Activated B cell treated with CpG ODN at 0.5 μM for 24 hours (primary cell): ENCODE results near the gene TMEM184A. TPM values are rescaled to one million over a fixed set of nuclear protein-coding genes. Genes with fewer than 3 reads are reported as not detected.

ENCODE experiments used
- ATAC-seq: fragments of 200-7000 bp; cut with Tn5 transposase; one replicate; pipeline ENCODE4 v1.10.0; 2021; ENCODE audit warnings: low read depth, mild to moderate bottlenecking, moderate library complexity
- CTCF ChIA-PET: fragments of 350-600 bp; sonication (Branson Sonifier 250); formaldehyde crosslinking; loops from one replicate; lab custom pipeline; 2021; ENCODE audit warnings: antibody characterized with exemption; lab: Charles Lee
- POLR2A ChIA-PET: fragments of 350-600 bp; sonication (Branson Sonifier 250); formaldehyde crosslinking; loops from one replicate; lab custom pipeline; 2021; ENCODE audit warnings: antibody characterized with exemption; lab: Charles Lee
- DNase-seq: peaks from one replicate; pipeline ENCODE4 v3.0.0; 2022
- H3K27ac Mint-ChIP-seq: one replicate; pipeline ENCODE4 v1.8.0; 2020; ENCODE audit warnings: mixed read lengths
- H3K27me3 Mint-ChIP-seq: one replicate; pipeline ENCODE4 v1.8.0; 2021; ENCODE audit warnings: mixed read lengths
- H3K36me3 Mint-ChIP-seq: one replicate; pipeline ENCODE4 v1.8.0; 2021; ENCODE audit warnings: low read depth, mixed read lengths
- H3K4me1 Mint-ChIP-seq: one replicate; pipeline ENCODE4 v1.8.0; 2021; ENCODE audit warnings: mixed read lengths
- H3K4me3 Mint-ChIP-seq: one replicate; pipeline ENCODE4 v1.8.0; 2020; ENCODE audit warnings: mild to moderate bottlenecking, mixed read lengths
- H3K9me3 Mint-ChIP-seq: one replicate; pipeline ENCODE4 v1.8.0; 2020; ENCODE audit warnings: mixed read lengths
- intact Hi-C: fragments of 100-400 bp; cut with micrococcal nuclease; formaldehyde crosslinking; loops from one replicate; pipeline ENCODE4 v1.15.1; 2024
- total RNA-seq: library from RNA; stranded (reverse); gene quantifications from 2 replicates; pipeline ENCODE4 v1.2.3, GENCODE V29; 2022
- TF ChIP-seq, protein P1 (sequence below): fragments of 200-600 bp; IDR thresholded peaks from one replicate; pipeline ENCODE4 v1.8.0; 2022; ENCODE audit warnings: antibody characterized with exemption, mild to moderate bottlenecking

Gene TMEM184A
- total RNA-seq, 1 donor from 2014 or later: not detected

GRCh38 chr7:1503390-1503789 is 52.6 kb downstream of the TMEM184A start:
- no peaks in the 10 kb centered on the region for H3K9me3 Mint-ChIP-seq
- no peaks in the 10 kb centered on the region for H3K27me3 Mint-ChIP-seq
- CTCF ChIA-PET: no interaction called here
- DNase-seq (no peak), ATAC-seq (no peak)
- H3K36me3 Mint-ChIP-seq: peaks cover 33% of the 10 kb centered on the region
- POLR2A ChIA-PET: interaction anchor here (0.6 to 4.1 kb wide), 3 partner anchors 10 to 64 kb away, joined by 3 to 31 read pairs (median 8); no protein-coding TSS in a partner anchor
- TF ChIP-seq, protein P1, sequence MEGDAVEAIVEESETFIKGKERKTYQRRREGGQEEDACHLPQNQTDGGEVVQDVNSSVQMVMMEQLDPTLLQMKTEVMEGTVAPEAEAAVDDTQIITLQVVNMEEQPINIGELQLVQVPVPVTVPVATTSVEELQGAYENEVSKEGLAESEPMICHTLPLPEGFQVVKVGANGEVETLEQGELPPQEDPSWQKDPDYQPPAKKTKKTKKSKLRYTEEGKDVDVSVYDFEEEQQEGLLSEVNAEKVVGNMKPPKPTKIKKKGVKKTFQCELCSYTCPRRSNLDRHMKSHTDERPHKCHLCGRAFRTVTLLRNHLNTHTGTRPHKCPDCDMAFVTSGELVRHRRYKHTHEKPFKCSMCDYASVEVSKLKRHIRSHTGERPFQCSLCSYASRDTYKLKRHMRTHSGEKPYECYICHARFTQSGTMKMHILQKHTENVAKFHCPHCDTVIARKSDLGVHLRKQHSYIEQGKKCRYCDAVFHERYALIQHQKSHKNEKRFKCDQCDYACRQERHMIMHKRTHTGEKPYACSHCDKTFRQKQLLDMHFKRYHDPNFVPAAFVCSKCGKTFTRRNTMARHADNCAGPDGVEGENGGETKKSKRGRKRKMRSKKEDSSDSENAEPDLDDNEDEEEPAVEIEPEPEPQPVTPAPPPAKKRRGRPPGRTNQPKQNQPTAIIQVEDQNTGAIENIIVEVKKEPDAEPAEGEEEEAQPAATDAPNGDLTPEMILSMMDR: no peak
- intact Hi-C loops: loop anchor here (5.0 kb wide), 1 partner anchor 44 kb away; no protein-coding TSS in a partner anchor
- peak overlapping the region; percentile 84 for H3K4me3 Mint-ChIP-seq
- no peak overlapping the region for H3K27ac Mint-ChIP-seq
- H3K4me1 Mint-ChIP-seq: peaks cover 52% of the 10 kb centered on the region

- peak overlapping the region; percentile 84 for H3K4me3 Mint-ChIP-seq
- no peaks in the 10 kb centered on the region for H3K27me3 Mint-ChIP-seq
- POLR2A ChIA-PET: interaction anchor here (1.8 kb wide), 1 partner anchor 10 kb away, joined by 8 read pairs; no protein-coding TSS in a partner anchor
- no peak for ATAC-seq
- CTCF ChIA-PET: no interaction called here
- no peak for DNase-seq
- H3K9me3 Mint-ChIP-seq: no peaks in the 10 kb centered on the region
- no peak overlapping the region for H3K27ac Mint-ChIP-seq
- intact Hi-C loops: loop anchor here (5.0 kb wide), 1 partner anchor 44 kb away; no protein-coding TSS in a partner anchor
- H3K4me1 Mint-ChIP-seq: peaks cover 50% of the 10 kb centered on the region
- TF ChIP-seq, protein P1: no peak
- H3K36me3 Mint-ChIP-seq: peaks cover 39% of the 10 kb centered on the region
These were observed 53.2 kb downstream of the TMEM184A start for GRCh38 chr7:1502845-1503244.

GRCh38 chr7:1501487-1502270 is 54.3 kb downstream of the TMEM184A start:
- H3K27ac Mint-ChIP-seq: no peak overlapping the region
- ChIA-PET POLR2A (interaction anchor here (0.5 kb wide), 1 partner anchor 11 kb away, joined by 3 read pairs; no protein-coding TSS in a partner anchor), CTCF (no interaction called here)

GRCh38 chr7:1500064-1500807 is 55.8 kb downstream of the TMEM184A start:
- Mint-ChIP-seq H3K4me1 (peaks cover 31% of the 10 kb centered on the region), H3K9me3 (no peaks in the 10 kb centered on the region), H3K27ac (no peak overlapping the region), H3K27me3 (no peaks in the 10 kb centered on the region), H3K36me3 (peaks cover 60% of the 10 kb centered on the region), H3K4me3 (peak overlapping the region; percentile 20)
- intact Hi-C loops: loop anchor here (5.0 kb wide), 1 partner anchor 47 kb away; no protein-coding TSS in a partner anchor
- ChIA-PET CTCF (no interaction called here), POLR2A (no interaction called here)
- DNase-seq (no peak), ATAC-seq (no peak)
- TF ChIP-seq, protein P1: no peak

More at GRCh38 chr7:1501487-1502270, 54.3 kb downstream of the TMEM184A start:
- TF ChIP-seq, protein P1: no peak
- DNase-seq: no peak
- H3K4me1 Mint-ChIP-seq: peaks cover 40% of the 10 kb centered on the region
- ATAC-seq: no peak
- peaks cover 50% of the 10 kb centered on the region for H3K36me3 Mint-ChIP-seq
- H3K27me3 Mint-ChIP-seq: no peaks in the 10 kb centered on the region
- intact Hi-C loops: loop anchor here (5.0 kb wide), 1 partner anchor 46 kb away; no protein-coding TSS in a partner anchor
- no peaks in the 10 kb centered on the region for H3K9me3 Mint-ChIP-seq
- peak overlapping the region; percentile 84 for H3K4me3 Mint-ChIP-seq
